ENCODE results near the gene FAM3A. TPM values are rescaled to one million over a fixed set of nuclear protein-coding genes. Genes with fewer than 3 reads are reported as not detected.

Gene FAM3A
- total and polyA plus RNA-seq, 2 donors (not counting 1 experiment from before 2014, with no cell fraction given), result 17.3 to 30.2 TPM

- no peak for DNase-seq (ENCODE audit: low read depth in 2 of 2)
- Histone ChIP-seq H3K9ac (ENCODE audit: insufficient read depth, low read length) (no peak overlapping the region), H3K79me2 (ENCODE audit: control insufficient read depth, insufficient read depth, low read length) (no peaks in the 10 kb centered on the region), H3K4me2 (ENCODE audit: extremely low read depth, insufficient read depth, low read length) (no peak overlapping the region), H3K27ac (ENCODE audit: insufficient read depth, low read length) (no peak overlapping the region), H3K4me1 (ENCODE audit: control insufficient read depth, extremely low read depth, insufficient read depth, low read length) (no peaks in the 10 kb centered on the region), H4K20me1 (ENCODE audit: control insufficient read depth, extremely low read depth, insufficient read depth, low read length) (no peaks in the 10 kb centered on the region), H3K9me3 (ENCODE audit: control insufficient read depth, insufficient read depth, low read depth, low read length) (no peaks in the 10 kb centered on the region), H2AFZ (ENCODE audit: low read length) (no peak overlapping the region), H3K27me3 (ENCODE audit: control insufficient read depth, insufficient read depth, low read length) (no peaks in the 10 kb centered on the region), H3K36me3 (ENCODE audit: control insufficient read depth, insufficient read depth, low read length) (peaks cover 16% of the 10 kb centered on the region), H3K4me3 (replicated peaks in 1 of 4; ENCODE audit: control extremely low read depth in 1 of 4, insufficient read depth in 1 of 4, low read depth in 3 of 4, low read length in 4 of 4) (no peak overlapping the region)
- TF ChIP-seq CTCF (conservative IDR thresholded peaks at IDR 0.05 in 1 of 2, IDR thresholded peaks at IDR 0.05 in 1 of 2; ENCODE audit: low read depth in 1 of 2, low read length in 2 of 2) (no peak), EZH2 (IDR thresholded peaks at IDR 0.05; ENCODE audit: low read length, missing control alignments) (no peak)
Measured at GRCh38 chrX:154473683-154474082, 42.3 kb downstream of the FAM3A start.

- TF ChIP-seq EZH2 (IDR thresholded peaks at IDR 0.05; ENCODE audit: low read length, missing control alignments), result no peak
- TF ChIP-seq CTCF (conservative IDR thresholded peaks at IDR 0.05 in 1 of 2, IDR thresholded peaks at IDR 0.05 in 1 of 2; ENCODE audit: low read depth in 1 of 2, low read length in 2 of 2), result no peak
- Histone ChIP-seq H3K79me2 (ENCODE audit: control insufficient read depth, insufficient read depth, low read length) (no peaks in the 10 kb centered on the region), H3K27me3 (ENCODE audit: control insufficient read depth, insufficient read depth, low read length) (no peaks in the 10 kb centered on the region), H3K4me3 (replicated peaks in 1 of 4; ENCODE audit: control extremely low read depth in 1 of 4, insufficient read depth in 1 of 4, low read depth in 3 of 4, low read length in 4 of 4) (no peak overlapping the region), H3K4me1 (ENCODE audit: control insufficient read depth, extremely low read depth, insufficient read depth, low read length) (no peaks in the 10 kb centered on the region), H3K9me3 (ENCODE audit: control insufficient read depth, insufficient read depth, low read depth, low read length) (no peaks in the 10 kb centered on the region), H3K27ac (ENCODE audit: insufficient read depth, low read length) (no peak overlapping the region), H4K20me1 (ENCODE audit: control insufficient read depth, extremely low read depth, insufficient read depth, low read length) (no peaks in the 10 kb centered on the region), H2AFZ (ENCODE audit: low read length) (no peak overlapping the region), H3K36me3 (ENCODE audit: control insufficient read depth, insufficient read depth, low read length) (peaks cover 16% of the 10 kb centered on the region), H3K4me2 (ENCODE audit: extremely low read depth, insufficient read depth, low read length) (no peak overlapping the region), H3K9ac (ENCODE audit: insufficient read depth, low read length) (no peak overlapping the region)
- DNase-seq (ENCODE audit: low read depth in 2 of 2), result no peak
Measured at GRCh38 chrX:154472685-154473632, 43.1 kb downstream of the FAM3A start.

DNA sequence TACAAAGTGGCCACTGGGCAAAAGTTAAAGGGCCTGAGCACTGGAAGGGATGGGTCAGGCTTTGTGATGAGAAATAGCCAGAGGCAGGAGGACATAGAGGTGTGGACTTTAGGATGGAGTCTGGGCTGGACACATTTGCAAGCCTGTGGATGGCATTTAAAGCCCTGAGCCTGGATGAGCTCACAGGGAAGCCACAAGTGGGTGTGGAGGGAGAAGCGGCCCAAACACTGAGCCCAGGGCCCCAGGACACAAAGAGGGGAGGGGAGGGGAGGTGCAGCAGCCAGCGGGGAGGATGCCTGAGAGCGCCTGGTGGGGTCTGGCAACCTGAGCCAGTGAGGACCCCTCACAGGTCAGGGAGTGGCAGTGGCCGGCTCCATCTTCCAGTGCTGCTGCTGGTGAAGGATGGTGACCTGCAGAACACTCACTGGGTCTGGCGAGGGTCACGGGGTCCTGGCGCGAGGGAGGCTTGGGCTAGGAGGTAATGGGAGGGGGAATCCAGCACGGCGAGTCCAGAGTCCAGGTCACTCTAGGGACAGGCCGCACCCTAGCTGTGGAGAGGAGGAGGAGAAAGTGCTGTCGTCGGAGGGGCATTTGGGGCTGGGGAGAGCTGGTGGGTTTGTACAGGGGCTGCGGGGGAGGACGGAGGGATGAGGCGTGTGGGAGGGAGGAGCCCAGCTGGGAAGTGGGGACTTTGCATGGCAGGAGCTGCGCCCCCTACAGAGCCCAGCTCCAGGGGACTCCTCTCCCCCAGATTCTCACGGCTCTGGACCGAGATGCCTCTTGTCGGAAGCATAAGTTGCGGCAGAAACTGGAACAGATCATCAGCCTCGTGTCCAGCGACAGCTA, 44.0 kb downstream of the FAM3A start:
- Histone ChIP-seq H3K27me3 (ENCODE audit: control insufficient read depth, insufficient read depth, low read length) (no peaks in the 10 kb centered on the region), H3K9me3 (ENCODE audit: control insufficient read depth, insufficient read depth, low read depth, low read length) (no peaks in the 10 kb centered on the region), H2AFZ (ENCODE audit: low read length) (no peak overlapping the region), H3K4me1 (ENCODE audit: control insufficient read depth, extremely low read depth, insufficient read depth, low read length) (no peaks in the 10 kb centered on the region), H3K79me2 (ENCODE audit: control insufficient read depth, insufficient read depth, low read length) (no peaks in the 10 kb centered on the region), H3K4me2 (ENCODE audit: extremely low read depth, insufficient read depth, low read length) (no peak overlapping the region), H3K4me3 (replicated peaks in 1 of 4; ENCODE audit: control extremely low read depth in 1 of 4, insufficient read depth in 1 of 4, low read depth in 3 of 4, low read length in 4 of 4) (no peak overlapping the region), H3K36me3 (ENCODE audit: control insufficient read depth, insufficient read depth, low read length) (peaks cover 19% of the 10 kb centered on the region), H4K20me1 (ENCODE audit: control insufficient read depth, extremely low read depth, insufficient read depth, low read length) (no peaks in the 10 kb centered on the region), H3K27ac (ENCODE audit: insufficient read depth, low read length) (no peak overlapping the region), H3K9ac (ENCODE audit: insufficient read depth, low read length) (no peak overlapping the region)
- DNase-seq (ENCODE audit: low read depth in 2 of 2), result no peak
- no peak for TF ChIP-seq CTCF (conservative IDR thresholded peaks at IDR 0.05 in 1 of 2, IDR thresholded peaks at IDR 0.05 in 1 of 2; ENCODE audit: low read depth in 1 of 2, low read length in 2 of 2)
- no peak for TF ChIP-seq EZH2 (IDR thresholded peaks at IDR 0.05; ENCODE audit: low read length, missing control alignments)
